ENCODE results near the gene SNX8.

GRCh38 chr7:2229467-2229866 lies 84.8 kb downstream of the SNX8 start:
- TF ChIP-seq, protein P1, sequence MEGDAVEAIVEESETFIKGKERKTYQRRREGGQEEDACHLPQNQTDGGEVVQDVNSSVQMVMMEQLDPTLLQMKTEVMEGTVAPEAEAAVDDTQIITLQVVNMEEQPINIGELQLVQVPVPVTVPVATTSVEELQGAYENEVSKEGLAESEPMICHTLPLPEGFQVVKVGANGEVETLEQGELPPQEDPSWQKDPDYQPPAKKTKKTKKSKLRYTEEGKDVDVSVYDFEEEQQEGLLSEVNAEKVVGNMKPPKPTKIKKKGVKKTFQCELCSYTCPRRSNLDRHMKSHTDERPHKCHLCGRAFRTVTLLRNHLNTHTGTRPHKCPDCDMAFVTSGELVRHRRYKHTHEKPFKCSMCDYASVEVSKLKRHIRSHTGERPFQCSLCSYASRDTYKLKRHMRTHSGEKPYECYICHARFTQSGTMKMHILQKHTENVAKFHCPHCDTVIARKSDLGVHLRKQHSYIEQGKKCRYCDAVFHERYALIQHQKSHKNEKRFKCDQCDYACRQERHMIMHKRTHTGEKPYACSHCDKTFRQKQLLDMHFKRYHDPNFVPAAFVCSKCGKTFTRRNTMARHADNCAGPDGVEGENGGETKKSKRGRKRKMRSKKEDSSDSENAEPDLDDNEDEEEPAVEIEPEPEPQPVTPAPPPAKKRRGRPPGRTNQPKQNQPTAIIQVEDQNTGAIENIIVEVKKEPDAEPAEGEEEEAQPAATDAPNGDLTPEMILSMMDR (IDR thresholded peaks at IDR 0.05), result no peak
- no peak for TF ChIP-seq POLR2A (IDR thresholded peaks at IDR 0.05)
- TF ChIP-seq POLR2AphosphoS5 (IDR thresholded peaks at IDR 0.05), result no peak
